DND-41 (cell line): ENCODE results near the gene RIMS3.

ENCODE experiments used
- CTCF ChIP-seq: IDR thresholded peaks from 2 replicates; pipeline ENCODE4 v1.5.1; 2012; ENCODE audit warnings: borderline replicate concordance, low read length, moderate library complexity, mild to moderate bottlenecking; ENCODE audit not compliant: poor library complexity, severe bottlenecking; ENCODE audit errors: extremely low read depth
- EZH2 ChIP-seq: IDR thresholded peaks from 3 replicates; pipeline ENCODE4 v1.6.1; 2012; ENCODE audit warnings: borderline replicate concordance, low read depth, mild to moderate bottlenecking, moderate library complexity, low read length, inconsistent platforms; ENCODE audit not compliant: severe bottlenecking

GRCh38 chr1:40612345-40612831, 53.1 kb downstream of the RIMS3 start:
- TF ChIP-seq CTCF (peak; percentile 95), EZH2 (no peak)
